ENCODE data around the gene PDZD2.

PDZD2 gene

DNA sequence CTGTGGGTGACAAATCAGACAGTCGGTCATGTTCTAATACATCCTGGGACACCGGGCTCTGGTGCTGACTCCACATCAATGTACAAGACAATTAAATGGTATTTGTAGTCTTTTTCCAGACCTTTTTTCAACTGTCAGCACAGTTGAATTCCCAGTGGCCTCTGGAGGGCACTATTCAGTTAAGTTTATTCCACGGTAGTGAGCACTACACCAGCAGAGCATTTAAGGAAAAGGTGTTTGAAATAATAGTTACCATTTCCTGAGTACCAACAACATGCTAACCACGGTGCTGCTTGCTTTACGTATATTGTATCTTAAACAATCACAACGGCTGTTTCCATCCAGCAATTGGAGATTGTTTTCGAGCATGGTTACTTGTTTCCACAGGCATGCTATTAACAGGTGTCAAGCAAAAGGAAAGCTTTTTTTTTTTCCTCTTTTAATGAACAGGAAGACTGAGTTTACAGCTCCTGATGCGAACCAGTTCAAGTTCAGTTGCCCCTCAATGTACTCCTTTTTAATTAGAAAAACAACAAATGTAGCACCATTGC, 186.7 kb downstream of the PDZD2 start:
- peak; percentile 73 for DNase-seq (ENCODE audit: low spot score)

GRCh38 chr5:31827867-31828266, 188.9 kb downstream of the PDZD2 start:
- no peak for DNase-seq (ENCODE audit: low spot score)

DNA sequence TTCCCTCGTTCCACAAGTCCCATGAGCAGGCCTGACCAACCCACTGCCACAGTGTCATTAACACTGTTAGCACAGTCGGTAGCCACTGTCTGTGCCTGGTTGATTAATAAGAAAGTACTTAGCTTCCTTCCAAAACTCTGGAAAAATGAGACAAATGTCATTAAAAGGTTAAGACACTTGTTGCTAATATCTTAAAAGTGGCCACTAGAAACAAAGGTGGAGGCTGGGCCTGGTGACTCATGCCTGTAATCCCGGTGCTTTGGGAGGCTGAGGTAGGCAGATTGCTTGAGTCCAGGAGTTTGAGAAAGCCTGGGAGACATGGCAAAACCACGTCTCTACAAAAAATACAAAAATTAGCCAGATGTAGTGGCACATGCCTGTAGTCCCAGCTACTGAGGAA, 194.0 kb downstream of the PDZD2 start:
- no peak for DNase-seq (ENCODE audit: low spot score)

- DNase-seq (ENCODE audit: low spot score) = no peak
Observed at GRCh38 chr5:31833710-31834109, 194.8 kb downstream of the PDZD2 start.

GRCh38 chr5:31844622-31845345, 205.9 kb downstream of the PDZD2 start:
- DNase-seq (ENCODE audit: low spot score) = no peak

DNA sequence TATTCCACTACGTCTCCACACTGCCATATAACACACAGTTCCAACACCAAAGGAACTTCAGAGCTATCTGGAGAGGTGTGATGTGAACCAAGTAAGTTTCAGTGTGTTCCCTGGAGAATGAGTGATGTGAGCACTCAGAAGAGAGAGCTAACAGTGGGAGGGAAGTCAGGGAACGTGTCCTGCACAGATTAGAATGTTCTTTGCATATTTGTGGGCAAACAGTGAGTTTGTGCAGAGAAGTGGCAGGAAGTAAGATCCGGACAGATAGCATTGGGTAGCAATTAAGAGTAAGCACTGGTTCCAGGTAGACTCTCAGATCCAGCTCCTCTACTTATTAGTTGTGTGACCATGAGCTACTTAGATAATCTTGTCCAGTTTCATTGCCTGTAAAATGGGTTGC, 206.4 kb downstream of the PDZD2 start:
- no peak for DNase-seq (ENCODE audit: low spot score)

DNA sequence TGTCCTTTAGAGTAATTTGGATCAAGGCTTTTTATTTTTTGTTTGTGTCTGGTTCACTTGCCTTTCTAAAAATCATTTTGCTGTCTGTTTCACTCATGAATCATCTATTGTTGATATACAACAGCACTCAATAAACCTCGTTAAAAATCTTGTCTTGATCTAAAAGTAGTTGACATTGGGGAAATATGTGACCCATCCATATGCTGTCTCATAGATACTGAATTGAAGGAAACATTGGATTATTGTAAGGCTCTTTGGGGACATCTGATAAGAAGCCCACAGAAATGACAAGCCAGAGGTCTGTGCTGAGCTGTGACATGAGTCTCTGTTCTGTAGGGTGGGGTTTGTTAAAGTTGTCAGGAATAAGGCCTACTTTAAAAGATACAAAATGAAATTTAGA, 208.0 kb downstream of the PDZD2 start:
- DNase-seq (ENCODE audit: low spot score) = no peak

DNA sequence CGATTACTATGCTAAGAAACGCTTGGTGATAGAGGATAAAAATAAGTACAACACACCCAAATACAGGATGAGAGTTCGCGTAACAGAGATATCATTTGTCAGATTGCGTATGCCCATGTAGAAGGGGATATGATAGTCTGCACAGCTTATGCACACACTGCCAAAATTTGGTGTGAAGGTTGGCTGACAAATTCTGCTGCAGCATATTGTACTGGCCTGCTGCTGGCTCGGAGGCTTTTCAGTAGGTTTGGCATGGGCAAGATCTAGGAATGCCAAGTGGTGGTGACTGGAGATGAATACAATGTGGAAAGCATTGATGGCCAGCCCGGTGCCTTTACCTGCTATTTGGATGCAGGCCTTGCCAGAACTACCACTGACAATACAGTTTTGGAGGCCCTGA, 208.4 kb downstream of the PDZD2 start:
- no peak for DNase-seq (ENCODE audit: low spot score)

DNA sequence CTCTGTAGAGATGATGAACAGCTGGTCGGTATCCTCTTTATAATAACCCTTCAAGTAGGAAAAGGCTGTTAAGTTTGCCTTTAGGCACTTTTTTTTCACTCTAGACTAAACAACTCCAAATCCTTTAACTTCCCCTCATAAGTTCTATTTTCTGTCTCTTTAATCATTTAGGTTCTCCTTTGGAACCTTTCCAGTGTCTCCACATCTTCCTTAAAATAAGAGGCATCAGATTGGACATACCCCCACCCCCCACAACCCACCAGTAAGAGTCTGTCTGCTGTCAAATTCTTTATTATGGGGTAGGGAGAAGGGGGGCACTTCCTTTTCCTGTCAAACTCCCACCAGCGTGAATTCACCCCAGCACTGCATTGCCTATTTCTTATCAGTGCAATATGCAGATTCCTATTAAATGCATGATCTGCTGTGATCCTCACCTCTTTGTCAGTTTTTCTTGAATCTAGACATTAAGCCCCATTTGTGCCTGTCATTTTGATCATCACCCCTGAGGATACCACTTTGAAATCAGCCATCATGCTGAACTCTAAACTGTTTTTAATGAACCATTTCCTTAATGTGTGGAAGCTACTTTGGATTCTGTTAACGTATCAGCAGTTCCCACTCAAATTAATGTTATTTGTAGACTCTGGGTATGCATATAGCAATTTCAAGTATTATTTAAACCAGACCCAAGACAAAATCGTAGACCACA, 212.2 kb downstream of the PDZD2 start:
- DNase-seq (ENCODE audit: low spot score) = no peak

DNA sequence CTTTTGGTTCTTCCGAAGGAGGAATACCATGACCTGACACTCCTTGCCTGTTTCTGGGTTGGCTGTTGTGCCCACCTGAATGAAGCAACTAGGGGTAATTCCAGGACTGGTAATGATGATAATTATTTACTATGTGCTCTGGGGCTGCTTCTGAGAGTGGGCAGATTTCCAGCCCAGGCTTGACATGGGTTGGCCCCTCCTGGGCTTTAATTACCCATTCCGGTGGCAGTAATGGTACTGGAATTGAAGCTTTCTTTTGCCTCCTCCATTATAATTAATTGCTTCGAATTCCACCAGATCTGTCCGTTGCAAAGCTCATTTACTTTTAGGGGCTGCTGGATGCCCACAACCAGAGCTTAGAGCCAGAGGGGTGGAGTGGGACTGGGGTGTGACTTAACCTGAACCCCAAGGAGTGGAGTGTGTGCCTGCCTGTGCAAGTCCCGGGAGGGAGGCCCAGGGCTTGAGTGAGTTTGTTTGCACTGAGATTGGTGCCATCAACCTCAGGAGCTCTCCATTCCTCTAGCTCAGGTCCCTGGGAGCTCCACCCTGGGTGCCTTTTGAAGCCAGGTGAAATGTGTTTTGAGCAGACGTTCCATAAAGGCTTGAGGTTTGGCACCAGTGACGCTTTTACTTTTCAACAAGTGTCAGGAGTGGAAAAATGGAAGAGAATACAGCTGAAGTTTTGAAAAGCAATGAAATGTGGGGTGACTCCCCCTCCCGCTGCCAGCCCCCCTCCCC, 214.6 kb downstream of the PDZD2 start:
- no peak for DNase-seq (ENCODE audit: low spot score)

DNA sequence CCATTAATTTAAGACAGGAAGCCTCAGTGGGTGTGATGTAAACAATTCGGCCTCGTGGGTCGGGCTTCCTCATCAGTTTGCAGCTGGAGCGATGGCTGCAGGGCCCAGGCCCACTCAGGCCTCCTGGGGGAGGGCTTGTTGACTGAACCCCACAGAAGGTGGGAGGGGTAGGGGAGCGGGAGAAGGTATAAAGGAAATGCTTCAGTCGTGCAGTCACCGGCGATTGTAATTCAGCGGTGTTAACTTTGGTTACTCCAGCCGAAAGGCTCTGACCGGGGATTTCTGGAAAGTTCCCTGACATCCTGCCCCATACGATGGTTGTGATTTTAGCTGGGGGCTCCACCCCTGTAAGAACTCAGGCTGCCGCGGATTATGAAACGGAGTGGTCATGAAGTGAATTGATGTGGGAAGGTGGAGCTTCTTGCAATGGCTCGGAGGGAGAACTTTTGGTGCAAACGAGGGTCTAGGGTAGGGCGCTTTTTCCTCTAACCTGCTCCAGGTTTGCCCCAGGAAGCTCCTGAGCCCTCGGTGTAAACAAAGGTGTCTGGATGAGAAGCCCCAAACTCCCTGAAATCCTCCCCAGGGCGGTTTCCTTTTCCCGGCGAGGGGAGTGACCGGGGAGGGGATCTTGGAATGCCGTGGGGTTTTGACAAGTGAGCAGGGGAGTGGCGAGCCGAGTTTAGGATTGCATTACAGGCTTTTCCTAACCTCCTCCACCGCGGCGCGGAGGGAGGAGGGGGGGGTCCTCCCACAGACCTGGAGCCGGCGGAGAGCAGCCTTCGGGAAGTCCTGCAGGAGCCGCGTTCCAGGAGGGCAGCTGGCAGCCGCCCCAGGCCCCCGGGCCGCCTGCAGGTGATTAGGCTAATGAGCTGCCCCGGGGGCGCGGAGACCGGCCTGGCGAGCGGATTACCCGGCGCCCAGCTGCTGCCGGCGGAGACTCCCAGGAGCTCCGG, 215.5 kb downstream of the PDZD2 start:
- peak; percentile 31 for DNase-seq (ENCODE audit: low spot score)

GRCh38 chr5:31855134-31856040, 216.5 kb downstream of the PDZD2 start:
- DNase-seq (ENCODE audit: low spot score) = peak; percentile 77

- DNase-seq (ENCODE audit: low spot score) = no peak
Observed at GRCh38 chr5:31859096-31859495, 220.2 kb downstream of the PDZD2 start.

DNA sequence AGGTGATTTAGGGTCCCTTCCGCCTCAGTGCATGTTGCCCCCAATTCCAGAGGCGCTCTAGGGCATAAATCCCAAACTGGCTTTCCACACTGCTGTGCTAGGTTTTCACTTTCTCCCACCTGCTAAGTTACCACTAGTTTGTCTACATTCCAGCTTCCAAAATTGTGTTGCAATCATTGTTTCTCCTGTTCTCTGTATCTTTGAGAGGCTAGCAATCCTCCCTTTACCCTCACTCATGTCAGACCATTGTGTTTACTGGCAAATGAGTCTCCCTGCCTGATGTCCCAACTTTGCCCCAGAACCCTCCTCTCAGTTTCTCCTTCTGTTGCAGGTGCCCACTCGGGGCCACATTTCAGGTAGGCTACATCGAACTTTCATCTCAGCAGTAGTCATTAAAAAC, 221.3 kb downstream of the PDZD2 start:
- DNase-seq (ENCODE audit: low spot score) = no peak

DNA sequence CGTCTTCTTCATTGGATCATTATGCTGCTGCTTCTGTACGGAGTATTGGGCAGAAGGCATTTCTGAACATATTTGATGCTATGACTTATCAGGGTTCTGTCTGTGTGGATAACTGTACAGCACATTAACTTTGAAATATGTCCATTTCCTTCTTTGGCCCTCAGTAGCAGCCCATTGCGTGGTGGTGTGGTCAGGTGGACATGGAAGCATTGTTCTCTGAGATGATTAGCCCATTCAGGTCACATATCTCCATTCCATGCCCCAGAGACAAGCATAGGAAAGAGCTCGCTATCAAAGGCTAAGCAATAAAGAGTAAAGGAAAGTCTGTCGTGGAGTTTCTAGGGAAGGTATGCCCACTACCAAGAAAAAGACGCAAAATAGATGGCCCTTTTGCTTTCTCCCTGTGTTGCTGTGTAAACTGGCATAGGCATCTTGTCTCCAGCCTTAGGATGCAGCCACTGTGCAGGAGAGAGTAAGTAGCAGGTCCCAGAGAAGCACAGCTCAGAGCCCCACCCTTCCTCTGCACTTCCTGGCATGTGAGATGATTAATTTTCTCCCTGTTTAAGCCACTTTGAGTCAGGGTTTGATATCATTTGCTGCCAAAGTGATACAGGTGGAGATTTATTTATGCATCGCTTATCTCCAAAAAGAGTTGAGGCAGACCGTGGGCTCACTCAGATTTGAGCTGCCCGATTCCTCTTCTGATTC, 221.9 kb downstream of the PDZD2 start:
- DNase-seq (ENCODE audit: low spot score) = no peak

DNA sequence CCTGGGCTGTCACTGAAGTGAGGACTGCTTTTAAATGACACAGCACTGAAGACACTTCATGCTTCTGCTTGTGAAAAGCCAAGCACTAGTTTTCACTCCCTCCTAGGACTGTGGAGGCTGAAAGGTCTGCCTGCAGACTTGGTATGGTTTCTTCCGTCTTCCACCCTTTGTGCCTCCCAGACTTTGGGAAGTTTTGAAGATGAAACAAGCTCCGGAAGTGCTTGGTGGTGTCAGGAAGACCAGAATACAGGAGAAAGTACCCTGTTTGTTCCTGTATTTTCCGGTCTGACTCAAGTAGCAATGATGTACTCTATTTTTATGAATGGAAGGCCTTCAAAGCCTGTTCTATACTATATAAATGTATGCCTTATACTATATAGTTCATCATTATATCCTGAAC, 222.7 kb downstream of the PDZD2 start:
- no peak for DNase-seq (ENCODE audit: low spot score)

DNA sequence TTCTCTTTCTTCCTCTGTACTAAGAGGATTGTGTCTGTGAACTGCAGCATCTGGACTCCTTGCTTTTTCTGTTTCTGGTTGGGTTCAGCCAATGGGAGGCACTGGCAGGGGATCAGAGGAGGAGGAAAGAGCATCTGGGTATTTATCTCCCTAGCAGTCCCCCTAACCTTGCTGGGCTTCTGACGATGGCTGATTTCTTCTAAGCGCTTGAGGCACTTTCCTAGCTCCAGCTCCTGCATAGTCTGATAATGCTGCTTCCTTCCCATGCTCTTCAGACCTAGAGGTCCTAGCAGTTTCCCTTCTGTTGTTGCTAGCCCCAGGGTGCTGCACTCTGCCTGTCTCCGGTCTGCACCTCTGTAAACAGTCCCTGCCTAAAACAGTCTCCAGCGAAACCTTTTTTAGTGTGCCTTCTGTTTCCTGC, 225.1 kb downstream of the PDZD2 start:
- DNase-seq (ENCODE audit: low spot score) = no peak

GRCh38 chr5:31866166-31866565, 227.2 kb downstream of the PDZD2 start:
- DNase-seq (ENCODE audit: low spot score) = no peak

DNA sequence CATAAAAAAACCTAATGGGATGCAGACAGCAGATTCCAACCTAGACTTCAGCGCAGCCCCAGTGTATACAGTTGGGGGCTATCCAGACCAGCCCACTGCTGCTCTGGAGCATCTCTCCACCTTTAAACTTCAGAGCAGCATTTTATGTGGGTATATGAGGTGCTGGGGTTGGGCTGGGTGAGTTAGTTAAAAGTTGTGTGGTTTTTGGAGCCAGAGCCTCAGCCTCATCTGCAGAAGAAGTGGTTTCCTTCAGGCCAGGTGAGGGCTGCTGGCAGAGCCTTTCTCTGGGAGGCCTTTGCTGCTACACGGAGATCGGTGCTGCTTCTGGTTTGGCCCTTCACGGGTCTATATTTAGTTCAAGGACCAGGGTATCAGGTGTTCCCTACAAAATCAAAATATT, 228.3 kb downstream of the PDZD2 start:
- DNase-seq (ENCODE audit: low spot score) = no peak

- DNase-seq (ENCODE audit: low spot score) = no peak
Observed at GRCh38 chr5:31880449-31880848, 241.5 kb downstream of the PDZD2 start.
